ENCODE results near the gene VSIG10L. TPM values are rescaled to one million over a fixed set of nuclear protein-coding genes. Genes with fewer than 3 reads are reported as not detected.

VSIG10L gene
- total RNA-seq, 4 donors from 2014 or later = 0.21 to 0.56 (median 0.28) TPM

- Histone ChIP-seq H3K36me3 (peaks cover 0 to 1% of the 10 kb centered on the region in 2 donors), H3K27ac (no peak overlapping the region), H3K9me3 (no peaks in the 10 kb centered on the region), H3K4me1 (peaks cover 0 to 7% of the 10 kb centered on the region in 2 donors), H3K27me3 (no peaks in the 10 kb centered on the region), H3K4me3 (replicated peaks in 1 of 3) (no peak overlapping the region)
- intact Hi-C loops (cut with DNase I) = no loop called here
- no peak for TF ChIP-seq POLR2A (IDR thresholded peaks at IDR 0.05)
- TF ChIP-seq CTCF (IDR thresholded peaks at IDR 0.05) = no peak
- 89 to 91% methylated on average over 7 of the region's 7 CpGs for WGBS, 2 donors
- no peak for DNase-seq
Measured at GRCh38 chr19:51357952-51358351, 16.0 kb upstream of the VSIG10L start.

GRCh38 chr19:51356159-51356801, 14.3 kb upstream of the VSIG10L start:
- intact Hi-C loops (cut with DNase I) = no loop called here
- peaks cover 4 to 12% of the 10 kb centered on the region in 2 donors for H3K36me3 ChIP-seq

GRCh38 chr19:51354742-51355148, 12.8 kb upstream of the VSIG10L start:
- Histone ChIP-seq H3K4me1 (no peaks in the 10 kb centered on the region), H3K27ac (no peak overlapping the region), H3K27me3 (no peaks in the 10 kb centered on the region), H3K36me3 (peaks cover 16 to 20% of the 10 kb centered on the region in 2 donors), H3K9me3 (no peaks in the 10 kb centered on the region), H3K4me3 (replicated peaks in 1 of 3) (no peak overlapping the region)
- no peak for DNase-seq
- TF ChIP-seq POLR2A (IDR thresholded peaks at IDR 0.05) (no peak), CTCF (IDR thresholded peaks at IDR 0.05) (no peak)
- intact Hi-C loops (cut with DNase I) = no loop called here
- WGBS, 2 donors = 55 to 64% methylated on average over 8 of the region's 8 CpGs

More at GRCh38 chr19:51356159-51356801, 14.3 kb upstream of the VSIG10L start:
- no peaks in the 10 kb centered on the region for H3K27me3 ChIP-seq
- H3K9me3 ChIP-seq = no peaks in the 10 kb centered on the region
- no peaks in the 10 kb centered on the region for H3K4me1 ChIP-seq
- no peak for DNase-seq
- no peak for TF ChIP-seq POLR2A (IDR thresholded peaks at IDR 0.05)
- TF ChIP-seq CTCF (IDR thresholded peaks at IDR 0.05) = no peak
- no peak overlapping the region for H3K4me3 ChIP-seq (replicated peaks in 1 of 3)
- WGBS, 2 donors = 98% methylated on average over 10 of the region's 10 CpGs
- H3K27ac ChIP-seq = no peak overlapping the region

- no peaks in the 10 kb centered on the region for H3K9me3 ChIP-seq
Measured at GRCh38 chr19:51354103-51354741, 12.3 kb upstream of the VSIG10L start.

GRCh38 chr19:51352783-51353360, 10.9 kb upstream of the VSIG10L start:
- intact Hi-C loops (cut with DNase I) = no loop called here
- no peak for DNase-seq
- Histone ChIP-seq H3K27me3 (no peaks in the 10 kb centered on the region), H3K4me1 (no peaks in the 10 kb centered on the region), H3K9me3 (no peaks in the 10 kb centered on the region), H3K27ac (no peak overlapping the region), H3K36me3 (peaks cover 20 to 24% of the 10 kb centered on the region in 2 donors), H3K4me3 (replicated peaks in 1 of 3) (no peak overlapping the region)
- 96 to 97% methylated on average over 9 to 16 of the region's 16 CpGs for WGBS, 2 donors
- no peak for TF ChIP-seq CTCF (IDR thresholded peaks at IDR 0.05)
- TF ChIP-seq POLR2A (IDR thresholded peaks at IDR 0.05) = no peak

More at GRCh38 chr19:51354103-51354741, 12.3 kb upstream of the VSIG10L start:
- no peaks in the 10 kb centered on the region for H3K4me1 ChIP-seq
- no peak overlapping the region for H3K27ac ChIP-seq
- DNase-seq = no peak
- H3K27me3 ChIP-seq = no peaks in the 10 kb centered on the region
- 52 to 59% methylated on average over 9 to 10 of the region's 12 CpGs for WGBS, 2 donors
- H3K4me3 ChIP-seq (replicated peaks in 1 of 3) = no peak overlapping the region
- H3K36me3 ChIP-seq = peaks cover 19 to 20% of the 10 kb centered on the region in 2 donors
- intact Hi-C loops (cut with DNase I) = no loop called here
- no peak for TF ChIP-seq POLR2A (IDR thresholded peaks at IDR 0.05)
